ENCODE data around the gene RINL.
"Not testable (repeated sequence)": the region's sequence is repeated elsewhere in the genome, so short reads cannot be mapped to it uniquely, and the experiment has no call there.

The RINL gene

DNA sequence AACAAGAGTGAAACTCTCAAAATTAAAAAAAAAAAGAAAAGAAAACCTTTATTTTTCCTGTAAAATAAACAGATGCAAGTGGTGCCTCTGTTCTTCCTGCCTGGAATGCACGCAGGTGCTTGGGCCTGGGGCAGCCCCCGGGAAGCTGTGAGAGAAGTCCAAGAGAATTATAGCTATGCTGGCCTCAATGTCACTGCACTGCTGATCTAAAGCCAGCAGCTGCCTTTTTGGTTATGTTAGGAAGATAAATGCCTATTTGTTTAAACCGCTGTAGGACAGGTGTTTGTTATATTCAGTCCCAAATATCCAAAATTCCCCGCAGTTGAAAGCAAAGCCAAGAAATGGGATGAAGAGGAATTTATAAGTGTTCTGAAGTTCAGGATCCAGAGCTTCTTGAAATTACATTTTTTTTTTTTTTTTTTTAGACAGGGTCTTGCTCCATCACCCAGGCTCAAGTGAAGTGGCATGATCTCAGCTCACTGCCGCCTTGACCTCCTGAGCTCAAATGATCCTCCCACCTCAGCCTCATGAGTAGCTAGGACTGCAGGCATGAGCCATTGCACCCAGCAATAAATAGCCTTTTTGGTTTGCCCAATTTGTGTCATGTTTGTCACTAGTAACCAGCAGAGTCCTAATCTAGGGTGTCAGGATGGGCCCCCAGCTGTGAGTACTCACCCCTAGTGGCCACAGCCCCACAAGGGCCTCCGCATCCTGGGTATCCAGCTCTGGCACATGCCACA is 2.2 kb downstream of the RINL start:
- TF ChIP-seq, protein P1, sequence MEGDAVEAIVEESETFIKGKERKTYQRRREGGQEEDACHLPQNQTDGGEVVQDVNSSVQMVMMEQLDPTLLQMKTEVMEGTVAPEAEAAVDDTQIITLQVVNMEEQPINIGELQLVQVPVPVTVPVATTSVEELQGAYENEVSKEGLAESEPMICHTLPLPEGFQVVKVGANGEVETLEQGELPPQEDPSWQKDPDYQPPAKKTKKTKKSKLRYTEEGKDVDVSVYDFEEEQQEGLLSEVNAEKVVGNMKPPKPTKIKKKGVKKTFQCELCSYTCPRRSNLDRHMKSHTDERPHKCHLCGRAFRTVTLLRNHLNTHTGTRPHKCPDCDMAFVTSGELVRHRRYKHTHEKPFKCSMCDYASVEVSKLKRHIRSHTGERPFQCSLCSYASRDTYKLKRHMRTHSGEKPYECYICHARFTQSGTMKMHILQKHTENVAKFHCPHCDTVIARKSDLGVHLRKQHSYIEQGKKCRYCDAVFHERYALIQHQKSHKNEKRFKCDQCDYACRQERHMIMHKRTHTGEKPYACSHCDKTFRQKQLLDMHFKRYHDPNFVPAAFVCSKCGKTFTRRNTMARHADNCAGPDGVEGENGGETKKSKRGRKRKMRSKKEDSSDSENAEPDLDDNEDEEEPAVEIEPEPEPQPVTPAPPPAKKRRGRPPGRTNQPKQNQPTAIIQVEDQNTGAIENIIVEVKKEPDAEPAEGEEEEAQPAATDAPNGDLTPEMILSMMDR (IDR thresholded peaks at IDR 0.05; ENCODE audit: insufficient read depth, low read length, poor library complexity, severe bottlenecking), result no peak
- H3K27me3 ChIP-seq (replicated peaks; ENCODE audit: control insufficient read depth, insufficient read depth, low read length), result no peaks in the 10 kb centered on the region
- no peak for DNase-seq (ENCODE audit: extremely low read depth, insufficient read length)
- no peak overlapping the region for H3K4me3 ChIP-seq (replicated peaks; ENCODE audit: low read depth, low read length)
- H3K36me3 ChIP-seq (ENCODE audit: control insufficient read depth, insufficient read depth, low read length), result peaks cover 7% of the 10 kb centered on the region

DNA sequence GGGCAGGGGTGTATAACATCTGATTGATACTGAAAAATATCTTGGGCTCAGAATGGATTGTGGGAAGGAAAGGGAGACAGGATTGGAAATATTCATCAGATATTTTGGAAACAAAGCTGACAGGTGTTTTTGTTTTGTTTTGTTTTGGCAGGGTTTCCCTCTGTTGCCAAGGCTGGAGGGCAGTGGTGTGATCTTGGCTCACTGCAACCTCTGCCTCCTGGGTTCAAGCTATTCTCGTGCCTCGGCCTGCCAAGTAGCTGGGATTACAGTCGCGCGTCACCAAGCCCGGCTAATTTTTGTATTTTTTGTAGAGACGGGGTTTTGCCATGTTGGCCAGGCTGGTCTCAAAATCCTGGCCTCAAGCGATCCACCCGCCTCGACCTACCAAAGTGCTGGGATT is 4.7 kb downstream of the RINL start:
- not testable (repeated sequence) for DNase-seq (ENCODE audit: extremely low read depth, insufficient read length); H3K4me3 ChIP-seq (replicated peaks; ENCODE audit: low read depth, low read length); H3K27me3 ChIP-seq (replicated peaks; ENCODE audit: control insufficient read depth, insufficient read depth, low read length)
- peaks cover 18% of the 10 kb centered on the region for H3K36me3 ChIP-seq (ENCODE audit: control insufficient read depth, insufficient read depth, low read length)

DNA sequence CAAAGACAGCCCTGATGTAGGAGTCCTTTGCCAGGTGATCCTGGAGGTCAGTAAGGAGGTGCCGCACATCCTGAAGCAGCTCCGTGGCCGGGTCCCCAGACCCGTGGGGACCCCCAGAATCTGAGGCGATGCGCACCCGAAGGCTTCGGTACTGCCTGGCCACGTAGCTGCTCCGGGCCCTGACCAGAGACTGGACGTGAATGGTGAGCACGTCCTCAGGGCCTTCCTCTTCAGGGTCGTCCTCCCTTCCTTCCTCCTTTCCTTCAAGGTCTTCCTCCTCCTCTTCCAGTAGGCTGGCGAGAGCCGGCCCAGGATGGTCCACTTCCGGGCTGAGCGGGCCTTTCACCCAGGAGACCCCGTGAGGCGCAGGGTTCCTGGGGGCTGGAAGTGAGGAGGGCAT is 7.5 kb downstream of the RINL start:
- Histone ChIP-seq H3K27me3 (replicated peaks; ENCODE audit: control insufficient read depth, insufficient read depth, low read length) (no peaks in the 10 kb centered on the region), H3K4me3 (replicated peaks; ENCODE audit: low read depth, low read length) (no peak overlapping the region), H3K36me3 (ENCODE audit: control insufficient read depth, insufficient read depth, low read length) (peaks cover 19% of the 10 kb centered on the region)
- DNase-seq (ENCODE audit: extremely low read depth, insufficient read length), result no peak
- TF ChIP-seq, protein P1 (IDR thresholded peaks at IDR 0.05; ENCODE audit: insufficient read depth, low read length, poor library complexity, severe bottlenecking), result no peak

DNA sequence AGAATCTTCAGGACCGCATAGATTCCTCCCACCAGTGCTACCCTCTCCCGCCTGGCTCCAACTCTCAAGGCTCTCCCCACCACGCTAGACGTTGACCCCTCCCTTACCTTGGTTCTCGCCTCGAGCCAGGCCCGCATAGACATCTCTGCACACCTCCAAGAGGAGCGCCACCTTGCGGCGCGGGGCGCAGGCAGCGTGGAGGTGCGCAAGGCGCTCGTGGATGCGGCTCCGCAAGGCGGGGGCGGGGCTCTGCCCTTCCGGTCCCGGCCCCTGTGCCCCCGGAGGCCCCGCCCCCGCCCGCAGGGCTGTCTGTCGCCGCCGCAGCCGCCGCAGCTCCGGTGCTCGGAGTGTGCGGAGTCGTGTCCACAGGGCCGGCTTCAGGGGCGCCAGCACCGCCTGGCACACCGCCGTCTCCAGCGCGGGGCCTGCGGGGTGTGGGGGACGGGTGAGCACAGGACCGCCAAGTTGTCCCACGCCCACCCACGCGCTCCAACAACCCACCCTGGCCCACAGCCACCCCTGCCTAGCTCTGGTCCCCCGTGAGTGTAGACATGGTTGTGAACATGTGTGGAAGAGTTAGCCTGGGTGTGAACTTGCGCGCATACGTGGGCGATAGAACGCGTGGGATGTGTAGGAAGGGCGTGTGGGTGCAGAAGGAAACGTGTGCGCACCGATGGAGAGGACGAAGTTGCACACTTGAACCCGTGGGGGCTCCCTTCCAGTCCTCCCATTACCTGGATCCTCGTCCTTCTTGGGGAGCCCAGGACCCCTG is 8.1 kb downstream of the RINL start:
- H3K36me3 ChIP-seq (ENCODE audit: control insufficient read depth, insufficient read depth, low read length), result peaks cover 19% of the 10 kb centered on the region
- peak; percentile 93 for DNase-seq (ENCODE audit: extremely low read depth, insufficient read length)
- H3K27me3 ChIP-seq (replicated peaks; ENCODE audit: control insufficient read depth, insufficient read depth, low read length), result no peaks in the 10 kb centered on the region
- TF ChIP-seq, protein P1 (IDR thresholded peaks at IDR 0.05; ENCODE audit: insufficient read depth, low read length, poor library complexity, severe bottlenecking), result peak; percentile 79
- peak overlapping the region; percentile 14 for H3K4me3 ChIP-seq (replicated peaks; ENCODE audit: low read depth, low read length)

DNA sequence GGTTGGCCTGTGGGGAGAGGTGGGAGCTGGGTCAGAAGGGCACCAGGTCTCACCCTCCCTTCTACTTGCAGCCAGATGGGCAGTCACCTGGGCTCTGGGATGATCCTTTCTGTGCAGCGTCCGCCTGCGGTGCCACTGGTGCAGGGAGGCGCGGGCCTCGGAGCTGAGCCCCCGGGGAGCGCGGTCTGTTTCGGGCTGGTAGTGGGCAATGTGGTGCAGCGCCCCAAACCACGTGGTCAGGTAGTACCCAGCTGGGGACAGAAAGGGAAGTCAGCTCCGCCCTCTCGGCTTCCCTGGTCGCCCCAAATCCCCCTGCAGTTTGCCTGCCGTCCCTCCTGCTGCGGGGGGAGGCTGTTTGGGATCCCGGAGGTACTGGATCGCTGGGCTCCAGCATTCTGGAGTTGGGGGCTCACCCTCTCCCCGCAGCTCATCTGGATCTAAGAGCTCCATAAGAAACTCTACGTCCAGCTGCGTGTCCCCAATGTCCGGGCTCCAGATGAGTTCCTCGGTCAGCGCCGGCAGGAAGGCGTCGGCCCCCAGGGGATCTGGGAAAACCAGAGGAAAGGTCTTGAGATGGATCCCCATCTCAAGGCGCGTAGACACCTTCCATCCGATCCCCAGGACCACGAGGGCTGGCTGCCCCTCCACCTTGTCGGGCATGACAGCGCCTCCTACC is 8.8 kb downstream of the RINL start:
- DNase-seq (ENCODE audit: extremely low read depth, insufficient read length), result no peak
- Histone ChIP-seq H3K27me3 (replicated peaks; ENCODE audit: control insufficient read depth, insufficient read depth, low read length) (no peaks in the 10 kb centered on the region), H3K36me3 (ENCODE audit: control insufficient read depth, insufficient read depth, low read length) (peaks cover 19% of the 10 kb centered on the region), H3K4me3 (replicated peaks; ENCODE audit: low read depth, low read length) (peak overlapping the region; percentile 14; the same call in 1 of the 2 replicates)
- TF ChIP-seq, protein P1 (IDR thresholded peaks at IDR 0.05; ENCODE audit: insufficient read depth, low read length, poor library complexity, severe bottlenecking), result no peak

DNA sequence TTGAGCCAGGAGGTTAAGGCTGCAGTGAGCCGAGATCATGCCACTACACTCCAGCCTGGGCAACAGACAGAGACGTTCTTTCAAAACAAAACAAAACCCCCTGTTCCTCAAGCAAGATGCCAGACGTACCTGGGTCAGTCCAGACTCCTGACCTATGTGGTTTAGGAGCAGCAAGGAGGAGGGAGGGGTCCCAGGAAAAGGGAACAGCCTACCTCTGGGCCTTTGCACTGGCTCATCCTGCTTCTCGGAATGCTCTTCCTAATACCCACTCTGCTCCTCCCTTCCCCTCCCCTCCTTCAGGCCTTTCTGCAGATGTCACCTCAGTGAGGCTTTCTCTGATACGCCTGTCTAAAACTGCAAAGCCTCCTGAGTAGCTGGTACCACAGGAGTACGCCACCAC is 9.5 kb downstream of the RINL start:
- TF ChIP-seq, protein P1 (IDR thresholded peaks at IDR 0.05; ENCODE audit: insufficient read depth, low read length, poor library complexity, severe bottlenecking), result no peak
- peaks cover 19% of the 10 kb centered on the region for H3K36me3 ChIP-seq (ENCODE audit: control insufficient read depth, insufficient read depth, low read length)
- H3K4me3 ChIP-seq (replicated peaks; ENCODE audit: low read depth, low read length), result no peak overlapping the region
- no peak for DNase-seq (ENCODE audit: extremely low read depth, insufficient read length)
- H3K27me3 ChIP-seq (replicated peaks; ENCODE audit: control insufficient read depth, insufficient read depth, low read length), result no peaks in the 10 kb centered on the region
